Measurements from ENCODE around the gene HSPB8. TPM values are rescaled to one million over a fixed set of nuclear protein-coding genes. Genes with fewer than 3 reads are reported as not detected.
A peak's percentile ranks its signal among the peaks of the same experiment; 100 is the strongest.

The HSPB8 gene
- total RNA-seq (2014; rRNA removed; shearing (Covaris generic); ENCODE audit: low replicate concordance), result 13.0 and 23.5 TPM in 2 replicates

- in situ Hi-C loops (cut with HindIII; ENCODE audit: low pct_unique_long_range_greater_than_20kb, low sequenced_read_pairs), result no loop called here
- DNase-seq (ENCODE audit: low read depth), result peak; percentile 96
These were observed at the start of gene HSPB8 for GRCh38 chr12:119178544-119179334. Gene HSPB8 (plus strand): TSS chr12:119178931. CDS start chr12:119179313, 382 bp downstream.

- no peak for DNase-seq (ENCODE audit: low read depth)
- in situ Hi-C loops (cut with HindIII; ENCODE audit: low pct_unique_long_range_greater_than_20kb, low sequenced_read_pairs), result no loop called here
These were observed 48.8 kb upstream of the HSPB8 start for GRCh38 chr12:119129827-119130434.

GRCh38 chr12:119130523-119130922 lies 48.2 kb upstream of the HSPB8 start:
- DNase-seq (ENCODE audit: low read depth), result no peak
- in situ Hi-C loops (cut with HindIII; ENCODE audit: low pct_unique_long_range_greater_than_20kb, low sequenced_read_pairs), result no loop called here

- DNase-seq (ENCODE audit: low read depth), result no peak
These were observed 44.3 kb upstream of the HSPB8 start for GRCh38 chr12:119134284-119135072.

GRCh38 chr12:119136811-119137410 lies 41.8 kb upstream of the HSPB8 start:
- no peak for DNase-seq (ENCODE audit: low read depth)
- in situ Hi-C loops (cut with HindIII; ENCODE audit: low pct_unique_long_range_greater_than_20kb, low sequenced_read_pairs), result no loop called here

More at GRCh38 chr12:119134284-119135072, 44.3 kb upstream of the HSPB8 start:
- in situ Hi-C loops (cut with HindIII; ENCODE audit: low pct_unique_long_range_greater_than_20kb, low sequenced_read_pairs), result no loop called here

GRCh38 chr12:119139448-119139847 lies 39.3 kb upstream of the HSPB8 start:
- DNase-seq (ENCODE audit: low read depth), result no peak
- in situ Hi-C loops (cut with HindIII; ENCODE audit: low pct_unique_long_range_greater_than_20kb, low sequenced_read_pairs), result no loop called here

- no peak for DNase-seq (ENCODE audit: low read depth)
- in situ Hi-C loops (cut with HindIII; ENCODE audit: low pct_unique_long_range_greater_than_20kb, low sequenced_read_pairs), result no loop called here
These were observed 33.4 kb upstream of the HSPB8 start for GRCh38 chr12:119145367-119145766.

GRCh38 chr12:119147847-119148448 lies 30.8 kb upstream of the HSPB8 start:
- in situ Hi-C loops (cut with HindIII; ENCODE audit: low pct_unique_long_range_greater_than_20kb, low sequenced_read_pairs), result no loop called here
- DNase-seq (ENCODE audit: low read depth), result no peak

- in situ Hi-C loops (cut with HindIII; ENCODE audit: low pct_unique_long_range_greater_than_20kb, low sequenced_read_pairs), result no loop called here
These were observed 29.5 kb upstream of the HSPB8 start for GRCh38 chr12:119149270-119149669.

GRCh38 chr12:119151445-119152026 lies 27.2 kb upstream of the HSPB8 start:
- no peak for DNase-seq (ENCODE audit: low read depth)

More at GRCh38 chr12:119149270-119149669, 29.5 kb upstream of the HSPB8 start:
- DNase-seq (ENCODE audit: low read depth), result no peak

GRCh38 chr12:119153477-119154434 lies 25.0 kb upstream of the HSPB8 start:
- in situ Hi-C loops (cut with HindIII; ENCODE audit: low pct_unique_long_range_greater_than_20kb, low sequenced_read_pairs), result no loop called here
- DNase-seq (ENCODE audit: low read depth), result peak; percentile 6

More at GRCh38 chr12:119151445-119152026, 27.2 kb upstream of the HSPB8 start:
- in situ Hi-C loops (cut with HindIII; ENCODE audit: low pct_unique_long_range_greater_than_20kb, low sequenced_read_pairs), result no loop called here

- in situ Hi-C loops (cut with HindIII; ENCODE audit: low pct_unique_long_range_greater_than_20kb, low sequenced_read_pairs), result no loop called here
- DNase-seq (ENCODE audit: low read depth), result no peak
These were observed 24.3 kb upstream of the HSPB8 start for GRCh38 chr12:119154435-119154818.

- no peak for DNase-seq (ENCODE audit: low read depth)
- in situ Hi-C loops (cut with HindIII; ENCODE audit: low pct_unique_long_range_greater_than_20kb, low sequenced_read_pairs), result no loop called here
These were observed 22.2 kb upstream of the HSPB8 start for GRCh38 chr12:119156401-119157044.

- in situ Hi-C loops (cut with HindIII; ENCODE audit: low pct_unique_long_range_greater_than_20kb, low sequenced_read_pairs), result no loop called here
- DNase-seq (ENCODE audit: low read depth), result no peak
These were observed 21.2 kb upstream of the HSPB8 start for GRCh38 chr12:119157528-119157927.

GRCh38 chr12:119157978-119158377 lies 20.8 kb upstream of the HSPB8 start:
- no peak for DNase-seq (ENCODE audit: low read depth)
- in situ Hi-C loops (cut with HindIII; ENCODE audit: low pct_unique_long_range_greater_than_20kb, low sequenced_read_pairs), result no loop called here

- DNase-seq (ENCODE audit: low read depth), result no peak
- in situ Hi-C loops (cut with HindIII; ENCODE audit: low pct_unique_long_range_greater_than_20kb, low sequenced_read_pairs), result no loop called here
These were observed 20.3 kb upstream of the HSPB8 start for GRCh38 chr12:119158402-119158801.

Data from Caki2 (cell line).